HUES64 (cell line): ENCODE data around the gene TMEM236. TPM values are rescaled to one million over a fixed set of nuclear protein-coding genes. Genes with fewer than 3 reads are reported as not detected.
"Not testable (repeated sequence)": the region's sequence is repeated elsewhere in the genome, so short reads cannot be mapped to it uniquely, and the experiment has no call there.

Source experiments
- H3K27ac ChIP-seq: 2 replicates; pipeline ENCODE4 v1.7.0; 2013; ENCODE audit warnings: low read depth, low read length, inconsistent platforms
- H3K27me3 ChIP-seq: 2 replicates; pipeline ENCODE4 v1.6.1; 2013; ENCODE audit warnings: mild to moderate bottlenecking, low read length; ENCODE audit not compliant: insufficient read depth
- H3K36me3 ChIP-seq: 2 replicates; pipeline ENCODE4 v1.6.1; 2013; ENCODE audit warnings: mild to moderate bottlenecking, low read length; ENCODE audit not compliant: insufficient read depth
- H3K4me1 ChIP-seq: 2 replicates; pipeline ENCODE4 v1.6.1; 2013; ENCODE audit warnings: mild to moderate bottlenecking, low read length, moderate library complexity; ENCODE audit not compliant: insufficient read depth
- H3K4me3 ChIP-seq: 2 replicates; pipeline ENCODE4 v1.5.1; 2013; ENCODE audit warnings: mild to moderate bottlenecking, low read length, moderate library complexity
- H3K9ac ChIP-seq: 2 replicates; pipeline ENCODE4 v1.6.1; 2013; ENCODE audit warnings: mild to moderate bottlenecking, low read depth, low read length
- H3K9me3 ChIP-seq: 2 replicates; pipeline ENCODE4 v1.6.1; 2013; ENCODE audit warnings: low read depth, low read length; ENCODE audit not compliant: insufficient read depth
- WGBS: fragments of 150-250, 120-280 bp; methylation state at CpG from one replicate; pipeline ENCODE4 v1.1.7; 2013; ENCODE audit warnings: missing lambda C conversion rate; 5-methylcytosine and 5-hydroxymethylcytosine counted together
- polyA plus RNA-seq, 2 experiments: library from polyadenylated mRNA; stranded (reverse); fragments of 50-300 nt; gene quantifications; one replicate each; pipeline ENCODE4 v1.2.3, GENCODE V29; 2013

TMEM236 gene
- polyA plus RNA-seq (2013, experiment 1 of 2): not detected
- polyA plus RNA-seq (2013, experiment 2 of 2): not detected

- Histone ChIP-seq H3K9ac (no peak within 1 kb of the TSS), H3K9me3 (no peaks in the 10 kb centered on the region), H3K4me3 (no peak within 1 kb of the TSS), H3K36me3 (no peaks in the 10 kb centered on the region), H3K4me1 (no peaks in the 10 kb centered on the region), H3K27ac (no peak within 1 kb of the TSS), H3K27me3 (no peaks in the 10 kb centered on the region)
- WGBS: 96% methylated on average over 9 of the region's 9 CpGs
These were observed at the start of gene TMEM236 for GRCh38 chr10:17751781-17752445. TMEM236 (plus strand) TSS chr10:17752201; CDS start chr10:17752296, 95 bp downstream.

GRCh38 chr10:17703706-17704105 is 48.3 kb upstream of the TMEM236 start:
- no peaks in the 10 kb centered on the region for H3K9me3 ChIP-seq
- H3K4me1 ChIP-seq: no peaks in the 10 kb centered on the region
- H3K36me3 ChIP-seq: peaks cover 69% of the 10 kb centered on the region
- WGBS: 94% methylated on average over 3 of the region's 3 CpGs
- no peak overlapping the region for H3K4me3 ChIP-seq
- H3K9ac ChIP-seq: no peak overlapping the region
- no peak overlapping the region for H3K27ac ChIP-seq
- H3K27me3 ChIP-seq: no peaks in the 10 kb centered on the region

- H3K9ac ChIP-seq: no peak overlapping the region
- no peaks in the 10 kb centered on the region for H3K27me3 ChIP-seq
- no peak overlapping the region for H3K27ac ChIP-seq
- WGBS: 94% methylated on average over 10 of the region's 10 CpGs
- no peaks in the 10 kb centered on the region for H3K9me3 ChIP-seq
- no peaks in the 10 kb centered on the region for H3K4me1 ChIP-seq
- peaks cover 82% of the 10 kb centered on the region for H3K36me3 ChIP-seq
- no peak overlapping the region for H3K4me3 ChIP-seq
These were observed 43.2 kb upstream of the TMEM236 start for GRCh38 chr10:17708821-17709220.

GRCh38 chr10:17709492-17709891 is 42.5 kb upstream of the TMEM236 start:
- WGBS: 89% methylated on average over 5 of the region's 5 CpGs
- H3K9ac ChIP-seq: no peak overlapping the region
- H3K4me1 ChIP-seq: no peaks in the 10 kb centered on the region
- peaks cover 84% of the 10 kb centered on the region for H3K36me3 ChIP-seq
- no peaks in the 10 kb centered on the region for H3K27me3 ChIP-seq
- H3K4me3 ChIP-seq: no peak overlapping the region
- no peaks in the 10 kb centered on the region for H3K9me3 ChIP-seq
- no peak overlapping the region for H3K27ac ChIP-seq

- Histone ChIP-seq H3K4me1 (no peaks in the 10 kb centered on the region), H3K4me3 (no peak overlapping the region), H3K27me3 (no peaks in the 10 kb centered on the region), H3K36me3 (peaks cover 84% of the 10 kb centered on the region), H3K9ac (no peak overlapping the region), H3K27ac (no peak overlapping the region), H3K9me3 (no peaks in the 10 kb centered on the region)
- 94% methylated on average over 4 of the region's 4 CpGs for WGBS
These were observed 41.8 kb upstream of the TMEM236 start for GRCh38 chr10:17710181-17710580.

GRCh38 chr10:17712053-17712452 is 39.9 kb upstream of the TMEM236 start:
- Histone ChIP-seq H3K9me3 (no peaks in the 10 kb centered on the region), H3K4me3 (no peak overlapping the region), H3K4me1 (no peaks in the 10 kb centered on the region), H3K36me3 (peaks cover 86% of the 10 kb centered on the region), H3K9ac (no peak overlapping the region), H3K27me3 (no peaks in the 10 kb centered on the region), H3K27ac (no peak overlapping the region)
- 96% methylated on average over 5 of the region's 5 CpGs for WGBS

- Histone ChIP-seq H3K4me3 (no peak overlapping the region; the same call in 1 of the 2 replicates), H3K9ac (no peak overlapping the region), H3K27me3 (no peaks in the 10 kb centered on the region), H3K36me3 (peaks cover 89% of the 10 kb centered on the region), H3K4me1 (no peaks in the 10 kb centered on the region), H3K27ac (no peak overlapping the region), H3K9me3 (no peaks in the 10 kb centered on the region)
- WGBS: 83% methylated on average over 18 of the region's 18 CpGs
These were observed 39.1 kb upstream of the TMEM236 start for GRCh38 chr10:17712717-17713471.

- H3K36me3 ChIP-seq: peaks cover 82% of the 10 kb centered on the region
- no peaks in the 10 kb centered on the region for H3K4me1 ChIP-seq
- no peaks in the 10 kb centered on the region for H3K27me3 ChIP-seq
- no peaks in the 10 kb centered on the region for H3K9me3 ChIP-seq
- H3K27ac ChIP-seq: no peak overlapping the region
- H3K4me3 ChIP-seq: no peak overlapping the region
- WGBS: 91% methylated on average over 10 of the region's 10 CpGs
- H3K9ac ChIP-seq: no peak overlapping the region
These were observed 38.2 kb upstream of the TMEM236 start for GRCh38 chr10:17713758-17714157.

- no peak overlapping the region for H3K27ac ChIP-seq
- peaks cover 64% of the 10 kb centered on the region for H3K36me3 ChIP-seq
- H3K27me3 ChIP-seq: no peaks in the 10 kb centered on the region
- no peaks in the 10 kb centered on the region for H3K9me3 ChIP-seq
- H3K4me3 ChIP-seq: no peak overlapping the region
- WGBS: 100% methylated on average over 2 of the region's 4 CpGs
- no peaks in the 10 kb centered on the region for H3K4me1 ChIP-seq
- H3K9ac ChIP-seq: no peak overlapping the region
These were observed 35.8 kb upstream of the TMEM236 start for GRCh38 chr10:17716161-17716560.

GRCh38 chr10:17722317-17723014 is 29.5 kb upstream of the TMEM236 start:
- not testable (repeated sequence) for H3K9me3 ChIP-seq, H3K27me3 ChIP-seq, H3K4me1 ChIP-seq, H3K4me3 ChIP-seq, H3K27ac ChIP-seq, H3K9ac ChIP-seq, H3K36me3 ChIP-seq
- WGBS: 92% methylated on average over 24 of the region's 25 CpGs

- H3K27ac ChIP-seq: no peak overlapping the region
- H3K9ac ChIP-seq: no peak overlapping the region
- peaks cover 5% of the 10 kb centered on the region for H3K36me3 ChIP-seq
- 91% methylated on average over 7 of the region's 7 CpGs for WGBS
- H3K9me3 ChIP-seq: peaks cover 7% of the 10 kb centered on the region; the same call in 1 of the 2 replicates
- no peak overlapping the region for H3K4me3 ChIP-seq
- H3K27me3 ChIP-seq: no peaks in the 10 kb centered on the region
- H3K4me1 ChIP-seq: no peaks in the 10 kb centered on the region
These were observed 26.3 kb upstream of the TMEM236 start for GRCh38 chr10:17725703-17726102.
